Fibroblast of the conjunctiva (primary cell): ENCODE data around the gene VMO1.
"Not testable (repeated sequence)": the region's sequence is repeated elsewhere in the genome, so short reads cannot be mapped to it uniquely, and the experiment has no call there.

ENCODE experiments used
- DNase-seq: peaks from one replicate; pipeline ENCODE4 v3.0.0-alpha.2; 2010; ENCODE audit warnings: low read depth

The VMO1 gene

GRCh38 chr17:4786106-4786511 is at the start of gene VMO1:
TSS of gene VMO1 (minus strand) at chr17:4786364. CDS start at chr17:4786352, 12 bp downstream.
- no peak for DNase-seq

- no peak for DNase-seq
Observed at GRCh38 chr17:4834681-4835020, 48.5 kb upstream of the VMO1 start.

- no peak for DNase-seq
Observed at GRCh38 chr17:4833941-4834680, 47.9 kb upstream of the VMO1 start.

GRCh38 chr17:4833178-4833940 is 47.2 kb upstream of the VMO1 start, which contains the start of gene MINK1:
TSS of gene MINK1 (plus strand) at chr17:4833340. CDS start at chr17:4833584, 244 bp downstream.
- peak; percentile 86 for DNase-seq

GRCh38 chr17:4832829-4833177 is 46.6 kb upstream of the VMO1 start:
- DNase-seq: not testable (repeated sequence)

- DNase-seq: no peak
Observed at GRCh38 chr17:4827399-4827798, 41.2 kb upstream of the VMO1 start.

GRCh38 chr17:4823373-4824089 is 37.4 kb upstream of the VMO1 start:
- DNase-seq: no peak

- DNase-seq: no peak
Observed at GRCh38 chr17:4822835-4823234, 36.7 kb upstream of the VMO1 start.

- no peak for DNase-seq
Observed at GRCh38 chr17:4818276-4818675, 32.1 kb upstream of the VMO1 start.

GRCh38 chr17:4816826-4817225 is 30.7 kb upstream of the VMO1 start:
- no peak for DNase-seq

- DNase-seq: no peak
Observed at GRCh38 chr17:4815043-4815675, 29.0 kb upstream of the VMO1 start.

- no peak for DNase-seq
Observed at GRCh38 chr17:4812690-4813089, 26.5 kb upstream of the VMO1 start.

GRCh38 chr17:4811471-4811870 is 25.3 kb upstream of the VMO1 start:
- DNase-seq: no peak

- DNase-seq: no peak
Observed at GRCh38 chr17:4810696-4811290, 24.6 kb upstream of the VMO1 start.

GRCh38 chr17:4808378-4808767 is 22.2 kb upstream of the VMO1 start:
- DNase-seq: no peak

GRCh38 chr17:4807605-4808377 is 21.6 kb upstream of the VMO1 start:
- no peak for DNase-seq

- DNase-seq: peak; percentile 47
Observed at GRCh38 chr17:4806777-4807604, 20.8 kb upstream of the VMO1 start, which contains the start of gene PLD2. TSS of gene PLD2 (plus strand) at chr17:4807152. CDS start at chr17:4807773, 621 bp downstream.

- DNase-seq: no peak
Observed at GRCh38 chr17:4806456-4806776, 20.3 kb upstream of the VMO1 start.

GRCh38 chr17:4802228-4802627 is 16.1 kb upstream of the VMO1 start, which contains the start of gene C17orf114:
TSS of gene C17orf114 (minus strand) at chr17:4802328.
- no peak for DNase-seq

GRCh38 chr17:4800462-4801196 is 14.5 kb upstream of the VMO1 start:
- no peak for DNase-seq
